GM12865 (cell line): ENCODE measurements around the gene SVIL.

ENCODE experiments used
- DNase-seq: peaks from one replicate; pipeline ENCODE4 v3.0.0; 2010; ENCODE audit warnings: low read depth
- H3K4me3 ChIP-seq: 2 replicates; pipeline ENCODE4 v1.5.1; 2011; ENCODE audit warnings: mild to moderate bottlenecking, low read depth, low read length, control low read depth
- TF ChIP-seq, protein P1 (sequence below): IDR thresholded peaks from 2 replicates; pipeline ENCODE4 v1.5.1; 2011; ENCODE audit warnings: low read length, control low read depth, low read depth, inconsistent platforms; ENCODE audit not compliant: insufficient read depth; ENCODE audit errors: missing control alignments

The SVIL gene

DNA sequence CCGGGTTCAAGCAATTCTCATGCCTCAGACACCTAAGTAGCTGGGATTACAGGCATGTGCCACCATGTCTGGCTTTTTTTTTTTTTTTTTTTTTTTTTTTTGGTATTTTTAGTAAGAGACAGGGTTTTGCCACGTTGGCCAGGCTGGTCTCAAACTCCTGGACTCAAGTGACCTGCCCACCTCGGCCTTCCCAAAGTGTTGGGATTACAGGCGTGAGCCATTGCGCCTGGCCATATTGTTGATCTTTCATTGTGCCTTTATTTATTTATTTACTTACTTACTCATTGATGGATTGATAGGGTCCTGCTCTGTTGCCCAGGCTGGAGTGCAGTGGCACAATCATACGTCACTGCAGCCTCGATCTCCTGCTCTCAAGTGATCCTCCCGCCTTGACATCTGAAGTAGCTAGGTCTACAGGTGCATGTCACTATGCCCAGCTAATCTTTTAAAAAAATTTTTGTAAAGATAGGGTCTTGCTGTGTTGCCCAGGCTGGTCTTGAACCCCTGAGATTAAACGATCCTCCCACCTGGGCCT is 30.4 kb downstream of the SVIL start:
- TF ChIP-seq, protein P1, sequence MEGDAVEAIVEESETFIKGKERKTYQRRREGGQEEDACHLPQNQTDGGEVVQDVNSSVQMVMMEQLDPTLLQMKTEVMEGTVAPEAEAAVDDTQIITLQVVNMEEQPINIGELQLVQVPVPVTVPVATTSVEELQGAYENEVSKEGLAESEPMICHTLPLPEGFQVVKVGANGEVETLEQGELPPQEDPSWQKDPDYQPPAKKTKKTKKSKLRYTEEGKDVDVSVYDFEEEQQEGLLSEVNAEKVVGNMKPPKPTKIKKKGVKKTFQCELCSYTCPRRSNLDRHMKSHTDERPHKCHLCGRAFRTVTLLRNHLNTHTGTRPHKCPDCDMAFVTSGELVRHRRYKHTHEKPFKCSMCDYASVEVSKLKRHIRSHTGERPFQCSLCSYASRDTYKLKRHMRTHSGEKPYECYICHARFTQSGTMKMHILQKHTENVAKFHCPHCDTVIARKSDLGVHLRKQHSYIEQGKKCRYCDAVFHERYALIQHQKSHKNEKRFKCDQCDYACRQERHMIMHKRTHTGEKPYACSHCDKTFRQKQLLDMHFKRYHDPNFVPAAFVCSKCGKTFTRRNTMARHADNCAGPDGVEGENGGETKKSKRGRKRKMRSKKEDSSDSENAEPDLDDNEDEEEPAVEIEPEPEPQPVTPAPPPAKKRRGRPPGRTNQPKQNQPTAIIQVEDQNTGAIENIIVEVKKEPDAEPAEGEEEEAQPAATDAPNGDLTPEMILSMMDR, result no peak
- DNase-seq, result no peak
- no peak overlapping the region for H3K4me3 ChIP-seq

DNA sequence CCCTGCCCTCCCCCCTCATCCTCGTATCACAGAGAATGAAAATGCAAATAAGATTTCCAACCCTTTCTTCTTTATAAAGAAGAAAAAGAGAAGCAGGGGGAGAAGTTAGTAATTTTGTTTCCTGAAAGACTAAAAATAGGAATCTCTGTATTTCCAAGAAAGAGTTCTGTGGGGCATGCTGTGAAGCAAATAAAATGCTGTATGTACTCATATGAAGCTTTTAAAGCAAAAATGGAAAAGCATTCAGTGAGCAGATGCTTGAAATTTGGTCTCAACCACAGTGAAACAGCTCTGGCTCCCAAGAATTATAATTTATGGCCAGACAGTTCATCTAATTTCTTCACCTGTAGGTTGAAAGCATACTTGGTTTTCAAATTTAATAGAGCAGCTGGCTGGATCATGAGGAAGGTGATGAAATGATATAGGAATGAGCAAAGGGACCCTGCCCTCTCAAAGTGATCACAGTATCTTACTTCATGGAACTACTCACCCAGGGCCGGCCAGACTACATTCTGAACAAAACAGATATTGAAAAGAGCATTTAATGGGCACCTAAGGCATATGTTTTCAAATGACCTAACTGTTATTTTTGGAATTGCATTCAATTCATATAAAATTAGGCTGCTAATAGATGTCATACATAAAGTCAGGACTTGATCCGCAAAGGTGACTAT is 31.4 kb downstream of the SVIL start:
- TF ChIP-seq, protein P1, result no peak
- no peak overlapping the region for H3K4me3 ChIP-seq
- DNase-seq, result no peak

DNA sequence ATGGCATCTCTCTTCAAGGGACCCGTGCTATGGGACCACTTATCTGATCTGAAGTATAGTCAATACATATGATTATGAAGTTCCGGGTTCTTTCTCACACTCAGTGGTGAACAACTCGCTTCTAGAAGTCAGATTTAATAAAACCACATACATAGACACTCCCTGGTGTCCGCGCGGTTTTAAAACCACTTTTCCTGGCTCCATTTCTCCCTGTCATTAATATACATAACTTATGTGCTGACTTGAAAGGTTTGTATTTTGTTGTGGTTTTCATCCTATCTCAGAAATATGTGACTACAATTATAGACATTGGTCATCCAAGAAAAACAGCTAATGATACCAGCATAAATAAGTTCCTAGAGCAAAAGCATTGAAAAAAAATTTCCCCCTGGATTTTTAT is 34.0 kb downstream of the SVIL start:
- H3K4me3 ChIP-seq, result no peak overlapping the region
- TF ChIP-seq, protein P1, result no peak
- DNase-seq, result no peak

DNA sequence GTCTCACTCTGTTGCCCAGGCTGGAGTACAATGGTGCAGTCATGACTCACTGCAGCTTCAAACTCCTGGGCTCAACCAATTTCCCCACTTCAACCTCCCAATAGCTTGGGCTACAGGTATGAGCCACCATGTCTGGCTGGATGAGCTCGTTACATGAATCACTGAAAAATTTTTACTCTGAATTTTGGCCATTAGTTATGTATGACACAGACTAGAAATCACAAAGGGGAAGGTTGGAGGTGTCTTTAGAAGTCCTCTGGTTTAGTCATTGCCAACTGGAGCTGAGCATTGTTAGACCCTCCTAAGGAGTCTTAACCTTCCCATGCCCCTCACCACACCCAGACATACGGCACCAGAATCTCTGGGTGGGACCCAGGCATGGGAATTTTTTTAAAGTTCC is 34.7 kb downstream of the SVIL start:
- TF ChIP-seq, protein P1, result no peak
- no peak overlapping the region for H3K4me3 ChIP-seq
- no peak for DNase-seq

DNA sequence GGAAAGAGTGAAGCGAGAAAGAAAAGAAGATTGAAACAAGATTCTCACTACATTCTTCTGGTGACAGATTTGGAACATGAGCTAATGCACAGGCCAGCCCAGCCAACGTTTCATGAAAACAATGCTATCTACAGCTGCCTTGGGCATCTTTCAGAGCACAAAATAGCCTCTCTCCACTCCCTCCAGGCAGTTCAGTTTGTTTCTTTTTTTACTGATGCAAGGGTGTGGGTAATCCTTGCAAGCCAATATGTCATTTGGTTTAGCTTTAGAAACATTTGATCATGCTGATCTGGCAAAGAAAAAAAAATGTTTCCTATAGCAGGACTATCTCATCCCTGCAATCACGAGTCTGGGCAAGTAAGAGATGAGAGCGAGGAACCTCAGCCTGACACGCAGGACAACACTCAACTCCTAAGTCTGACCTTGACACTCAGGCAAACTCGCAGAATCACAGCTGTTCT is 35.9 kb downstream of the SVIL start:
- TF ChIP-seq, protein P1, result no peak
- DNase-seq, result no peak
- H3K4me3 ChIP-seq, result no peak overlapping the region

DNA sequence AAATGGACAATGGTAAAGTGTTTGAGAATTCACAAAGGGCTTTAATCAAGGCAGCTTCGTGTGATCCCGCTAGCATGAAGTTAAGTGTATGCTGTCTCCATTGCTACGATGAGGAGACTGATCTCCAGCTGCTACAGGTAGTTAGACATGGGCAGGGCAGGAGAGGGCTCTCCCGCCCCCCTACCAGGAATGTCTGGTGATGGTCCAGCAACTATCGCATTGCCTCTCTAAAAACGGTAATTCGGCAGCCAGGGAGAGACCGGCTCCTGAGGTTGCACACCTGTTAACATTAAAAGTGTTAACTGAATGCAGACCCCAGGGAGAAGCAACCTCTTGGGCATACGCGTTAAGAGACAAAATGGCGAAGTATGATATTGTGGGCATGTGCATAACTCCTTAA is 37.9 kb downstream of the SVIL start:
- TF ChIP-seq, protein P1, result no peak
- DNase-seq, result no peak
- no peak overlapping the region for H3K4me3 ChIP-seq

DNA sequence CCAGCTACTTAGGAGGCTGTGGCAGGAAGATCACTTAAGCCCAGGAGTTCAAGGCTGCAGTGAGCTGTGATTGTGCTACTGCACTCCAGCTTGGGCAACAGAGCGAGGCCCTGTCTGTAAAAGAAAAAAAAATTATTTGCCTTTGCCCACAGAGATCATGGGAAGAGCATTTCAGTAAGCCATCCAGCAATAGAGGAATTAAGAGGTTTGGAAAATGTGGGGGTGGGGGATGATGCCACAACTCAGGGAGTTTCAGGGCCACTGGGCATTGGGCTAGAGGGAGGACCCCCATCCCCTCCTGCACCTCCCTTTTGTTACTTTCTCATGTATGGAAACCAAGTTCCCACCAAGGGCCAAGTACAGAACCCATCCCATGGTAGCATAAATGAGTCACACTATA is 38.4 kb downstream of the SVIL start:
- H3K4me3 ChIP-seq, result no peak overlapping the region
- no peak for DNase-seq
- TF ChIP-seq, protein P1, result no peak
